HepG2 (cell line): Measurements from ENCODE around the gene RTBDN. TPM values are rescaled to one million over a fixed set of nuclear protein-coding genes. Genes with fewer than 3 reads are reported as not detected.

Experiments
- EED ChIP-seq: sonication (generic); formaldehyde crosslinking; IDR thresholded peaks from 2 replicates; pipeline ENCODE4 v1.5.0; 2020; ENCODE audit warnings: mild to moderate bottlenecking, missing genetic modification reagents
- FOXA3 ChIP-seq: IDR thresholded peaks from 2 replicates; pipeline ENCODE4 v1.6.1; 2016; ENCODE audit warnings: missing genetic modification reagents, missing compliant biosample characterization
- ISL2 ChIP-seq: sonication (generic); formaldehyde crosslinking; IDR thresholded peaks from 2 replicates; pipeline ENCODE4 v1.5.0; 2020; ENCODE audit warnings: missing genetic modification reagents
- MAF1 ChIP-seq: sonication (generic); formaldehyde crosslinking; IDR thresholded peaks from 2 replicates; pipeline ENCODE4 v1.5.0; 2020; ENCODE audit warnings: missing genetic modification reagents, borderline replicate concordance
- MZF1 ChIP-seq: sonication (generic); formaldehyde crosslinking; IDR thresholded peaks from 2 replicates; pipeline ENCODE4 v1.8.1; 2023; ENCODE audit warnings: mild to moderate bottlenecking, missing genetic modification reagents, borderline replicate concordance
- NFIB ChIP-seq: sonication (generic); formaldehyde crosslinking; IDR thresholded peaks from 2 replicates; pipeline ENCODE4 v1.9.0; 2021; ENCODE audit warnings: missing genetic modification reagents, mild to moderate bottlenecking, borderline replicate concordance
- PAX8 ChIP-seq: sonication (generic); formaldehyde crosslinking; IDR thresholded peaks from 2 replicates; pipeline ENCODE4 v1.8.0; 2022; ENCODE audit warnings: mild to moderate bottlenecking, missing genetic modification reagents, borderline replicate concordance
- PCBP2 ChIP-seq: fragments of 200-400 bp; formaldehyde crosslinking; optimal IDR thresholded peaks from 2 replicates; pipeline ENCODE3; 2018; ENCODE audit warnings: low read length, low read depth; ENCODE audit not compliant: poor library complexity, severe bottlenecking
- RORA ChIP-seq: sonication (generic); formaldehyde crosslinking; IDR thresholded peaks from 2 replicates; pipeline ENCODE4 v1.5.0; 2020; ENCODE audit warnings: mild to moderate bottlenecking, missing genetic modification reagents, moderate library complexity
- SP1 ChIP-seq, 2 experiments: fragments of 450-650 bp in 1 of 2; sonication (generic) in 1 of 2; formaldehyde crosslinking in 1 of 2; IDR thresholded peaks; 2 replicates each; pipeline versions ENCODE4 v1.4.0 to v1.6.1; 2016 to 2020; ENCODE audit warnings: missing genetic modification reagents in 1 of 2
- ZBTB8A ChIP-seq: sonication (generic); formaldehyde crosslinking; IDR thresholded peaks from 2 replicates; pipeline ENCODE4 v1.4.0; 2020; ENCODE audit warnings: mild to moderate bottlenecking, low read depth, missing genetic modification reagents, borderline replicate concordance
- ZNF121 ChIP-seq: sonication (generic); formaldehyde crosslinking; IDR thresholded peaks from 2 replicates; pipeline ENCODE4 v1.5.0; 2020; ENCODE audit warnings: mild to moderate bottlenecking, missing genetic modification reagents
- ZNF207 ChIP-seq: fragments of 450-650 bp; IDR thresholded peaks from 2 replicates; pipeline ENCODE4 v1.6.1; 2016; ENCODE audit warnings: antibody characterized with exemption, borderline replicate concordance
- ZNF326 ChIP-seq: sonication (generic); formaldehyde crosslinking; IDR thresholded peaks from 2 replicates; pipeline ENCODE4 v1.4.0; 2020; ENCODE audit warnings: missing genetic modification reagents, borderline replicate concordance
- ZNF335 ChIP-seq: sonication (generic); formaldehyde crosslinking; IDR thresholded peaks from 2 replicates; pipeline ENCODE4 v1.4.0; 2020; ENCODE audit warnings: missing genetic modification reagents
- ZSCAN21 ChIP-seq: sonication (generic); formaldehyde crosslinking; IDR thresholded peaks from 2 replicates; pipeline ENCODE4 v1.8.0; 2022; ENCODE audit warnings: mild to moderate bottlenecking, missing genetic modification reagents, moderate library complexity, borderline replicate concordance
- ZSCAN9 ChIP-seq: IDR thresholded peaks from 2 replicates; pipeline ENCODE4 v1.6.1; 2016; ENCODE audit warnings: borderline replicate concordance
- polyA plus RNA-seq, 8 experiments: library from polyadenylated mRNA; depleted of rRNA in 3 of 8; stranded (reverse) in 7 of 8; unstranded in 1 of 8; fragments of >200 nt; fragmentation: Illumina TruSeq in 4 of 8; extraction: Trizol in 4 of 8; gene quantifications; 2 replicates each; pipeline versions ENCODE4 v1.2.1 to v1.2.3, GENCODE V29; 2011 to 2016; ENCODE audit warnings: low read depth in 4 of 8, missing spikeins in 1 of 8, mixed read lengths in 1 of 8; ENCODE audit not compliant: insufficient read depth in 1 of 8
- total RNA-seq, 5 experiments: library from RNA; depleted of rRNA; stranded (reverse); fragments of >200 nt; fragmentation: Illumina TruSeq; extraction: Trizol; gene quantifications; 2 replicates each; pipeline ENCODE4 v1.2.3, GENCODE V29; 2016; ENCODE audit warnings: low read depth in 1 of 5
- TF ChIP-seq, protein P1 (sequence below): sonication (generic); formaldehyde crosslinking; IDR thresholded peaks from 2 replicates; pipeline ENCODE4 v1.4.0; 2020; ENCODE audit warnings: missing genetic modification reagents
- TF ChIP-seq, protein P2 (sequence below): sonication (generic); formaldehyde crosslinking; IDR thresholded peaks from 2 replicates; pipeline ENCODE4 v1.4.0; 2020; ENCODE audit warnings: low read depth, mild to moderate bottlenecking, missing genetic modification reagents
- TF ChIP-seq, protein P3 (sequence below): sonication (generic); formaldehyde crosslinking; IDR thresholded peaks from 2 replicates; pipeline ENCODE4 v1.5.1; 2020; ENCODE audit warnings: missing genetic modification reagents, mild to moderate bottlenecking, borderline replicate concordance
- TF ChIP-seq, protein P4 (sequence below): sonication (generic); formaldehyde crosslinking; IDR thresholded peaks from 2 replicates; pipeline ENCODE4 v1.8.0; 2022; ENCODE audit warnings: missing genetic modification reagents, low read depth, mild to moderate bottlenecking, borderline replicate concordance

Gene RTBDN
- total and polyA plus RNA-seq, 2 of the 13 experiments (the other 11 are each of a cell fraction or from before 2014, with no cell fraction given), result 0.27 to 0.48 TPM

DNA sequence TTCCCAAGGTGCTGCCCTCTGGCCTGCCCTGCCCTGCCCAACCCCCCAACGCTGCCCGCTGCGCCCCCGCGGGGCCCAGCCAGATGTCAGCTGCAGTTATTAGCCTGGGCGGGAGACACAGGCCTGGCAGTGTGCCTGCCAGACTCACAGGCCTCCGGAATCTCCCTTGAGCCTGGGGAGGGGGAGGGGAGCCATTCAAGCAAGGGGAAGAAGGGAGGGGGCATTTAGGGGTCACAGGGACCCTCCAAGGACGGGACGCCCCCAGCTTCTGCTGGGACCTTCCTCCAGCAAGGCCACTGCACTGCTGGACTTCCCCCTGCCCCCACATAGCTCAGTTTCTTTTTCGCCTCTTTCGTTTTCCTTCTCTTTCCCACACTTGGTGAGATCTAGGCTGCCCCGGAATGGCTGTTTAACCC lies 45.7 kb downstream of the RTBDN start (continued):
- TF ChIP-seq, protein P1, sequence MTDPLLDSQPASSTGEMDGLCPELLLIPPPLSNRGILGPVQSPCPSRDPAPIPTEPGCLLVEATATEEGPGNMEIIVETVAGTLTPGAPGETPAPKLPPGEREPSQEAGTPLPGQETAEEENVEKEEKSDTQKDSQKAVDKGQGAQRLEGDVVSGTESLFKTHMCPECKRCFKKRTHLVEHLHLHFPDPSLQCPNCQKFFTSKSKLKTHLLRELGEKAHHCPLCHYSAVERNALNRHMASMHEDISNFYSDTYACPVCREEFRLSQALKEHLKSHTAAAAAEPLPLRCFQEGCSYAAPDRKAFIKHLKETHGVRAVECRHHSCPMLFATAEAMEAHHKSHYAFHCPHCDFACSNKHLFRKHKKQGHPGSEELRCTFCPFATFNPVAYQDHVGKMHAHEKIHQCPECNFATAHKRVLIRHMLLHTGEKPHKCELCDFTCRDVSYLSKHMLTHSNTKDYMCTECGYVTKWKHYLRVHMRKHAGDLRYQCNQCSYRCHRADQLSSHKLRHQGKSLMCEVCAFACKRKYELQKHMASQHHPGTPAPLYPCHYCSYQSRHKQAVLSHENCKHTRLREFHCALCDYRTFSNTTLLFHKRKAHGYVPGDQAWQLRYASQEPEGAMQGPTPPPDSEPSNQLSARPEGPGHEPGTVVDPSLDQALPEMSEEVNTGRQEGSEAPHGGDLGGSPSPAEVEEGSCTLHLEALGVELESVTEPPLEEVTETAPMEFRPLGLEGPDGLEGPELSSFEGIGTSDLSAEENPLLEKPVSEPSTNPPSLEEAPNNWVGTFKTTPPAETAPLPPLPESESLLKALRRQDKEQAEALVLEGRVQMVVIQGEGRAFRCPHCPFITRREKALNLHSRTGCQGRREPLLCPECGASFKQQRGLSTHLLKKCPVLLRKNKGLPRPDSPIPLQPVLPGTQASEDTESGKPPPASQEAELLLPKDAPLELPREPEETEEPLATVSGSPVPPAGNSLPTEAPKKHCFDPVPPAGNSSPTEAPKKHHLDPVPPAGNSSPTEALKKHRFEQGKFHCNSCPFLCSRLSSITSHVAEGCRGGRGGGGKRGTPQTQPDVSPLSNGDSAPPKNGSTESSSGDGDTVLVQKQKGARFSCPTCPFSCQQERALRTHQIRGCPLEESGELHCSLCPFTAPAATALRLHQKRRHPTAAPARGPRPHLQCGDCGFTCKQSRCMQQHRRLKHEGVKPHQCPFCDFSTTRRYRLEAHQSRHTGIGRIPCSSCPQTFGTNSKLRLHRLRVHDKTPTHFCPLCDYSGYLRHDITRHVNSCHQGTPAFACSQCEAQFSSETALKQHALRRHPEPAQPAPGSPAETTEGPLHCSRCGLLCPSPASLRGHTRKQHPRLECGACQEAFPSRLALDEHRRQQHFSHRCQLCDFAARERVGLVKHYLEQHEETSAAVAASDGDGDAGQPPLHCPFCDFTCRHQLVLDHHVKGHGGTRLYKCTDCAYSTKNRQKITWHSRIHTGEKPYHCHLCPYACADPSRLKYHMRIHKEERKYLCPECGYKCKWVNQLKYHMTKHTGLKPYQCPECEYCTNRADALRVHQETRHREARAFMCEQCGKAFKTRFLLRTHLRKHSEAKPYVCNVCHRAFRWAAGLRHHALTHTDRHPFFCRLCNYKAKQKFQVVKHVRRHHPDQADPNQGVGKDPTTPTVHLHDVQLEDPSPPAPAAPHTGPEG (CRISPR knock-in tag), result no peak
- TF ChIP-seq MZF1 (CRISPR knock-in tag) (no peak), NFIB (CRISPR knock-in tag) (no peak), ZSCAN21 (0 out of 2 replicates have a peak, but pooled peaks have one; percentile 37), MAF1 (CRISPR knock-in tag) (no peak), PAX8 (no peak), FOXA3 (CRISPR knock-in tag) (0 out of 2 replicates have a peak, but pooled peaks have one; percentile 4), ZNF335 (CRISPR knock-in tag) (no peak), RORA (CRISPR knock-in tag) (no peak), ZBTB8A (CRISPR knock-in tag) (no peak), ISL2 (CRISPR knock-in tag) (0 out of 2 replicates have a peak, but pooled peaks have one; percentile 21), ZSCAN9 (CRISPR knock-in tag) (no peak), ZNF121 (CRISPR knock-in tag) (0 out of 2 replicates have a peak, but pooled peaks have one; percentile 8), PCBP2 (no peak), EED (CRISPR knock-in tag) (no peak), ZNF207 (no peak), SP1 (IDR thresholded peaks at IDR 0.05) (no peak), SP1 (CRISPR knock-in tag; IDR thresholded peaks at IDR 0.05) (no peak), ZNF326 (no peak)
- TF ChIP-seq, protein P2, sequence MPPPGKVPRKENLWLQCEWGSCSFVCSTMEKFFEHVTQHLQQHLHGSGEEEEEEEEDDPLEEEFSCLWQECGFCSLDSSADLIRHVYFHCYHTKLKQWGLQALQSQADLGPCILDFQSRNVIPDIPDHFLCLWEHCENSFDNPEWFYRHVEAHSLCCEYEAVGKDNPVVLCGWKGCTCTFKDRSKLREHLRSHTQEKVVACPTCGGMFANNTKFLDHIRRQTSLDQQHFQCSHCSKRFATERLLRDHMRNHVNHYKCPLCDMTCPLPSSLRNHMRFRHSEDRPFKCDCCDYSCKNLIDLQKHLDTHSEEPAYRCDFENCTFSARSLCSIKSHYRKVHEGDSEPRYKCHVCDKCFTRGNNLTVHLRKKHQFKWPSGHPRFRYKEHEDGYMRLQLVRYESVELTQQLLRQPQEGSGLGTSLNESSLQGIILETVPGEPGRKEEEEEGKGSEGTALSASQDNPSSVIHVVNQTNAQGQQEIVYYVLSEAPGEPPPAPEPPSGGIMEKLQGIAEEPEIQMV (CRISPR knock-in tag), result no peak
- TF ChIP-seq, protein P3, sequence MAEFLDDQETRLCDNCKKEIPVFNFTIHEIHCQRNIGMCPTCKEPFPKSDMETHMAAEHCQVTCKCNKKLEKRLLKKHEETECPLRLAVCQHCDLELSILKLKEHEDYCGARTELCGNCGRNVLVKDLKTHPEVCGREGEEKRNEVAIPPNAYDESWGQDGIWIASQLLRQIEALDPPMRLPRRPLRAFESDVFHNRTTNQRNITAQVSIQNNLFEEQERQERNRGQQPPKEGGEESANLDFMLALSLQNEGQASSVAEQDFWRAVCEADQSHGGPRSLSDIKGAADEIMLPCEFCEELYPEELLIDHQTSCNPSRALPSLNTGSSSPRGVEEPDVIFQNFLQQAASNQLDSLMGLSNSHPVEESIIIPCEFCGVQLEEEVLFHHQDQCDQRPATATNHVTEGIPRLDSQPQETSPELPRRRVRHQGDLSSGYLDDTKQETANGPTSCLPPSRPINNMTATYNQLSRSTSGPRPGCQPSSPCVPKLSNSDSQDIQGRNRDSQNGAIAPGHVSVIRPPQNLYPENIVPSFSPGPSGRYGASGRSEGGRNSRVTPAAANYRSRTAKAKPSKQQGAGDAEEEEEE (CRISPR knock-in tag), result no peak
- TF ChIP-seq, protein P4, sequence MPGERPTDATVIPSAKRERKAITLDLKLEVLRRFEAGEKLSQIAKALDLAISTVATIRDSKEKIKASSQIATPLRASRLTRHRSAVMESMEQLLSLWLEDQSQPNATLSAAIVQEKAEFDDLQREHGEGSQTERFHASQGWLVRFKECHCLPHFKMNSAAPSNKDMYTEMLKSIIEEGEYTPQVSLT (CRISPR knock-in tag), result no peak
